Measurements from ENCODE around the gene NECAB2. TPM values are rescaled to one million over a fixed set of nuclear protein-coding genes. Genes with fewer than 3 reads are reported as not detected.

The NECAB2 gene
- total RNA-seq, 1 donor from 2014 or later, result not detected

DNA sequence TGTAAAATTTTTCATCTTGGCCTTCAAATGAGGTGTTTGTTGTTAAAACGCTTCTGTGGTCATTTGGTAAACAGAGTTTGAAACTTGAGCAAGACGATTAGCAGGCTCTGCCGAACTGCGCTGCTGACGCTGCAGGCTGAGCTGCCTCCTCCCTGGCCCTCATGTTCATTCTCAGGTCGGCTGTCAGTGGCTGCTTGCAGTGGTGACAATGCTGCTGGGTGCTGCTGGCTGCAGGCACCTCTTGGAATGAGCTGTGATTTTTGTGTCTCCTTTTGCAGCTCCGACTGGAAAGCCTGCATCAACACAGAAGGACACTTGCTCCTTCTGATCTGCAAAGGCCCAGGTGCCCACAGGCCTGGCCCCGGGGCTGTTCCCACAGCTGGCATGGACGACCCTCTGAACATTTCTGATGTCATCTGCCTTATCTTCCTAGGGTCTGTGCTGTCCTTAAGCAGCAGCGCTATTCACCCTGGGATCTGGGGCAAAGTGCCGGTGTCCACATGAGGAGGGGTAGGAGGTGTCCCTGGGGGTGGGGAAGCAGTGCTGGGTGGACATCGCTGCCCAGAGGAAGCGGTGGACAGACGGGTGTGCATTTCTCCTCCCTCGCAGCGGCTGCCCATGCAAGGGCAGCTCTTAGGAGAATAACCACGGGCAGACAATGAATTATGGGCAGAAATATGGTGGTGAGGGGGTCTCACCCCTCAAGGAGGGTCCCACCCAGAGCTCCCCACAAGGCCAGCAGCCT lies 38.1 kb upstream of the NECAB2 start:
- DNase-seq, result no peak
- H3K36me3 Mint-ChIP-seq (ENCODE audit: low read depth), result peaks cover 7% of the 10 kb centered on the region
- no peaks in the 10 kb centered on the region for H3K27me3 Mint-ChIP-seq
- intact Hi-C loops (cut with micrococcal nuclease), result loop anchor here (10.0 kb wide), 1 partner anchor 135 kb away; no protein-coding TSS in a partner anchor
- no peak overlapping the region for H3K4me3 Mint-ChIP-seq
- peaks cover 5% of the 10 kb centered on the region for H3K4me1 Mint-ChIP-seq
- H3K27ac Mint-ChIP-seq, result no peak overlapping the region
- ChIA-PET POLR2A (no interaction called here), CTCF (no interaction called here)
- ATAC-seq (ENCODE audit: low read depth), result no peak
- TF ChIP-seq, protein P1, sequence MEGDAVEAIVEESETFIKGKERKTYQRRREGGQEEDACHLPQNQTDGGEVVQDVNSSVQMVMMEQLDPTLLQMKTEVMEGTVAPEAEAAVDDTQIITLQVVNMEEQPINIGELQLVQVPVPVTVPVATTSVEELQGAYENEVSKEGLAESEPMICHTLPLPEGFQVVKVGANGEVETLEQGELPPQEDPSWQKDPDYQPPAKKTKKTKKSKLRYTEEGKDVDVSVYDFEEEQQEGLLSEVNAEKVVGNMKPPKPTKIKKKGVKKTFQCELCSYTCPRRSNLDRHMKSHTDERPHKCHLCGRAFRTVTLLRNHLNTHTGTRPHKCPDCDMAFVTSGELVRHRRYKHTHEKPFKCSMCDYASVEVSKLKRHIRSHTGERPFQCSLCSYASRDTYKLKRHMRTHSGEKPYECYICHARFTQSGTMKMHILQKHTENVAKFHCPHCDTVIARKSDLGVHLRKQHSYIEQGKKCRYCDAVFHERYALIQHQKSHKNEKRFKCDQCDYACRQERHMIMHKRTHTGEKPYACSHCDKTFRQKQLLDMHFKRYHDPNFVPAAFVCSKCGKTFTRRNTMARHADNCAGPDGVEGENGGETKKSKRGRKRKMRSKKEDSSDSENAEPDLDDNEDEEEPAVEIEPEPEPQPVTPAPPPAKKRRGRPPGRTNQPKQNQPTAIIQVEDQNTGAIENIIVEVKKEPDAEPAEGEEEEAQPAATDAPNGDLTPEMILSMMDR (IDR thresholded peaks at IDR 0.05), result no peak
- H3K9me3 Mint-ChIP-seq, result no peaks in the 10 kb centered on the region

DNA sequence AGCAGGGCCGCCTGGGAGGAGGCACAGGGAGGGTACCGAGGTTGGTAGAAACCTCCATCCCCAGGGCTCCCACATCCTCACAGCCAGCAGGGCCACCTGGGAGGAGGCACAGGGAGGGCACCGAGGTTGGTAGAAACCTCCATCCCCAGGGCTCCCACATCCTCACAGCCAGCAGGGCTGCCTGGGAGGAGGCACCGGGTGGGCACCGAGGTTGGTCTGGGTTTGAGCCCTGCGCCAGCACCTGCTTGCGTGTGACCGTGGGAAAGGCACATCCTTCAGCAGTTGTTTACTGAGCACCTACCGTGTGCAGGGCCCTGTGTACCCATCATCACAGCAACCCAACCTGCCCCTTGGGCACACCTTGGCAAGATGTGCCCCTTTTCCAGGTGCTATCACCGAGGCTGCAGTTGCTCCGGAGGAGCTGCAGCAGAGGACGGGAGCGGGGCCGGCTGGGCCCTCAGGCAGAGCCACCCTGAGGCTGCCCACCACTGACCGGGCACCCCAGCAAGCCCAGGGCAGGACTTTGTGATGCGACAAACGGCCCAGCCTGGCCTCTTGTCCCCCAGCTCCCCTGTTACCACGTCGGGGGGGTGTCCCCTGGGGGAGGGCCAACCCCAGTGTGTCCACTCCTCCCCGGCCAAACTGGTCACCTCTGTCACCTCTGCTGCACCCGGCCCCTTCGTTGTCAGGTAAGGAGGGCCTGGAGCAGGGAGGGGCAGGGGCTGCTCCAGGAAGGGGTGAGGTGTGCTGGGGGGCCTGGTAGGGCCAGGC lies 37.1 kb upstream of the NECAB2 start:
- no peak for DNase-seq
- intact Hi-C loops (cut with micrococcal nuclease), result no loop called here
- ChIA-PET CTCF (no interaction called here), POLR2A (no interaction called here)
- no peak overlapping the region for H3K27ac Mint-ChIP-seq
- peaks cover 5% of the 10 kb centered on the region for H3K36me3 Mint-ChIP-seq (ENCODE audit: low read depth)
- ATAC-seq (ENCODE audit: low read depth), result no peak
- no peaks in the 10 kb centered on the region for H3K27me3 Mint-ChIP-seq
- H3K4me3 Mint-ChIP-seq, result no peak overlapping the region
- no peaks in the 10 kb centered on the region for H3K9me3 Mint-ChIP-seq
- TF ChIP-seq, protein P1 (IDR thresholded peaks at IDR 0.05), result no peak
- H3K4me1 Mint-ChIP-seq, result peaks cover 5% of the 10 kb centered on the region

DNA sequence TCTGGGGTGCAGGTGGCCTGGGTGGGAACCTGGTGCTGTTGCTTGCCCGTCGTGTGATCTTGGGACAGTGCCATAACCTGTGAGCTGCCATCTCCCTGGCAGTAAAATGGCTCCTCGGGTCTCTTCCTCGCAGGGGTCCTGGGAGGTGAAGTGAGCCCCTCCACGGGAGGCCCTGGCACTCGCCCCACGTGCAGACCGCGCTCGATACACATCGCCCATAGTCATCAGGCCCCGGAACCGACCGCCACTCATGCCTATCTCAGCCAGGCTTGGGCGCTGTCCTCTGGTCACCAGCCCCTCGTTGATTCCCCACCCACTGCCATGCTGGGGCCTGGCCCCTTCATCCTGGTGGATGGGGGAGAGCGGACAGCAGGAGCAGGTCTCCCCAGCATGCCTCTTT lies 36.5 kb upstream of the NECAB2 start:
- Mint-ChIP-seq H3K27ac (no peak overlapping the region), H3K4me1 (peaks cover 2% of the 10 kb centered on the region), H3K4me3 (no peak overlapping the region), H3K27me3 (no peaks in the 10 kb centered on the region), H3K9me3 (no peaks in the 10 kb centered on the region), H3K36me3 (ENCODE audit: low read depth) (peaks cover 5% of the 10 kb centered on the region)
- ChIA-PET POLR2A (no interaction called here), CTCF (no interaction called here)
- intact Hi-C loops (cut with micrococcal nuclease), result no loop called here
- TF ChIP-seq, protein P1 (IDR thresholded peaks at IDR 0.05), result no peak
- ATAC-seq (ENCODE audit: low read depth), result no peak
- DNase-seq, result no peak

DNA sequence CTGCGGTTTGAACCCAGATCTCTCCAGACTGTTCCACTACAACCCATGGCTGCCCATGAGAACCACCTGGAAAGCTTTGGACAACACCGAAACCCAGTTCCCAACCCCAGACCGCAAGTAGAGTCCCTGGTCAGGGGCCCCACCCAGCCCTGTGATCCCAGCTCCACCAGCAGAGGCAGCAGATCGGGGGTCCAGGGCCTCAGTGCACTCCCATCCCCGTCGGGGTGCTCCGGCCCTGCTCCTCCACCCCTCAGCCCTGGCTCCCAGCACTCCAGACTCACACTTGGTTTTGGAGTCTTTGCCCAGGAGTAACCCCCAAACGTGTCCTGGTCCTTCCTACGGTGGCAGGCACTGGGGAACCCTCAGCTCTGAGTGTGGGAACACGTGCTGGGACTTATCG lies 35.7 kb upstream of the NECAB2 start:
- ATAC-seq (ENCODE audit: low read depth) (no peak), DNase-seq (no peak)
- H3K36me3 Mint-ChIP-seq (ENCODE audit: low read depth), result peaks cover 5% of the 10 kb centered on the region
- intact Hi-C loops (cut with micrococcal nuclease), result no loop called here
- no peak overlapping the region for H3K27ac Mint-ChIP-seq
- H3K27me3 Mint-ChIP-seq, result no peaks in the 10 kb centered on the region
- H3K4me1 Mint-ChIP-seq, result no peaks in the 10 kb centered on the region
- TF ChIP-seq, protein P1 (IDR thresholded peaks at IDR 0.05), result no peak
- no peaks in the 10 kb centered on the region for H3K9me3 Mint-ChIP-seq
- no peak overlapping the region for H3K4me3 Mint-ChIP-seq
- ChIA-PET CTCF (no interaction called here), POLR2A (no interaction called here)

DNA sequence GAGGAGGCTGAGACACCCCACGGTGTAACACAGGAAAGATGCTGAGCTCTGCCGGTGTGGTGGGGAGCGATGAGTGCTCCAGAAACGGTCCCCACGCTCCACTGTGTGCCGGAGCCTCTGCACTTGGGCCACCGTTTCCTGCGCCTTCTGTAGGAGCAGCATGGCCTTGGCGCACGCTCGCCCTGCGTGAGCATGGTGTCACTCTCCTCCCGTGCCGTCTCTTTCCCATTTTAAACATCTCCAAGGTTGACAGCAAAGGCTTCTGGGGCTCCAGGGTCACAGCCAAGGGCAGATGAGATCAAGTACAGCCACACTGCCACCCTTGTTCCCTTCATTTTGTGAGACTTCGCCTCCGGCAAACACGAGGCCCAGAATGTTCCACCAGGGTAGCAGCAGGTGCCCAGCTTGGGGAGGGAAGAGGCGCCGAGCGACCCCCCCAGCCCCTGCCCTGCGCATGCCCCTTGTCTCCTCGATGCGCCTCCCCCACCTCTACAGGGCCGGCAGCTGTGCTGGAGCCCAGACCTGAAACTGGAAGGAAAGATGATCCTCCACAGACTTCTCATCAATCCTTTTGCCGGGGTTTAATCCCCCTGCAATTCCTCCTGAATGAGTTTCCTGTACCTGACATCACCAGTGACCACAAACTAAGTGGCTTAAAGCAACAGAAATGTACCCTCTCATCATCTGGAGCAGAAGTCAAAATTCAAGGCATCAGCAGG lies 34.9 kb upstream of the NECAB2 start:
- ATAC-seq (ENCODE audit: low read depth) (no peak), DNase-seq (no peak)
- Mint-ChIP-seq H3K4me1 (no peaks in the 10 kb centered on the region), H3K27me3 (no peaks in the 10 kb centered on the region), H3K9me3 (no peaks in the 10 kb centered on the region), H3K36me3 (ENCODE audit: low read depth) (peaks cover 5% of the 10 kb centered on the region), H3K27ac (no peak overlapping the region), H3K4me3 (no peak overlapping the region)
- ChIA-PET POLR2A (no interaction called here), CTCF (no interaction called here)
- TF ChIP-seq, protein P1 (IDR thresholded peaks at IDR 0.05), result no peak
- intact Hi-C loops (cut with micrococcal nuclease), result no loop called here

Data from activated B cell treated with CpG ODN at 0.5 μM for 24 hours (primary cell).